Measurements from ENCODE around the gene CARF. TPM values are rescaled to one million over a fixed set of nuclear protein-coding genes. Genes with fewer than 3 reads are reported as not detected.

The CARF gene
- total RNA-seq, 1 donor from 2014 or later: 3.6 TPM

DNA sequence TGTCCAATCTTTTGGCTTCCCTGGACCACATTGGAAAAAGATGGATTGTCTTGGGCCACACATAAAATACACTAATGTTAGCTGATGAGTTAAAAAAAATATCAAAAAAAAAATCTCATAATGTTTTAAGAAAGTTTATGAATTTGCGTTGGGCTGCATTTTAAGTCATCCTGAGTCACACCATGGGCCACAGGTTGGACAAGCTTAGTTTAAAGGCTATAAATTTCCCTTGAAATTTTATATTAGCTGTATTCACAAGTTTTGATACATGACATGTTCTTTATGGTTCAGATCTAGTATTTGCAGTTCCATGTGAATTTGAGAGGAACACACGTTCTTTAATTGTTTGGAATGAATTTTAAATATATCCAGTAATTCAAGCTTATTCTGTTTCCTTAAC lies 21.9 kb downstream of the CARF start:
- Histone ChIP-seq H3K4me2 (ENCODE audit: low read length) (no peak overlapping the region), H3K4me1 (ENCODE audit: insufficient read depth, low read length) (no peaks in the 10 kb centered on the region), H3K4me3 (ENCODE audit: insufficient read depth, low read depth, low read length) (no peak overlapping the region), H4K20me1 (ENCODE audit: insufficient read depth, low read length) (no peaks in the 10 kb centered on the region), H3K9ac (ENCODE audit: low read length) (no peak overlapping the region), H3K79me2 (ENCODE audit: insufficient read depth, low read length) (no peaks in the 10 kb centered on the region), H3K27ac (ENCODE audit: low read depth, low read length) (no peak overlapping the region), H2AFZ (ENCODE audit: low read depth, low read length) (no peak overlapping the region), H3K9me3 (ENCODE audit: insufficient read depth, low read depth, low read length) (no peaks in the 10 kb centered on the region), H3K36me3 (ENCODE audit: insufficient read depth, low read length) (no peaks in the 10 kb centered on the region), H3K27me3 (ENCODE audit: insufficient read depth, low read length) (no peaks in the 10 kb centered on the region)
- Mint-ChIP-seq H3K9me3 (ENCODE audit: unreplicated experiment) (no peaks in the 10 kb centered on the region), H3K27me3 (ENCODE audit: low read depth, unreplicated experiment) (no peaks in the 10 kb centered on the region), H3K27ac (ENCODE audit: unreplicated experiment) (no peak overlapping the region), H3K4me3 (ENCODE audit: unreplicated experiment) (no peak overlapping the region), H3K4me1 (ENCODE audit: low read depth, unreplicated experiment) (no peaks in the 10 kb centered on the region), H3K36me3 (ENCODE audit: low read depth, unreplicated experiment) (no peaks in the 10 kb centered on the region)
- TF ChIP-seq EZH2 (IDR thresholded peaks at IDR 0.05; ENCODE audit: insufficient read depth, low read length): no peak
- TF ChIP-seq, protein P1, sequence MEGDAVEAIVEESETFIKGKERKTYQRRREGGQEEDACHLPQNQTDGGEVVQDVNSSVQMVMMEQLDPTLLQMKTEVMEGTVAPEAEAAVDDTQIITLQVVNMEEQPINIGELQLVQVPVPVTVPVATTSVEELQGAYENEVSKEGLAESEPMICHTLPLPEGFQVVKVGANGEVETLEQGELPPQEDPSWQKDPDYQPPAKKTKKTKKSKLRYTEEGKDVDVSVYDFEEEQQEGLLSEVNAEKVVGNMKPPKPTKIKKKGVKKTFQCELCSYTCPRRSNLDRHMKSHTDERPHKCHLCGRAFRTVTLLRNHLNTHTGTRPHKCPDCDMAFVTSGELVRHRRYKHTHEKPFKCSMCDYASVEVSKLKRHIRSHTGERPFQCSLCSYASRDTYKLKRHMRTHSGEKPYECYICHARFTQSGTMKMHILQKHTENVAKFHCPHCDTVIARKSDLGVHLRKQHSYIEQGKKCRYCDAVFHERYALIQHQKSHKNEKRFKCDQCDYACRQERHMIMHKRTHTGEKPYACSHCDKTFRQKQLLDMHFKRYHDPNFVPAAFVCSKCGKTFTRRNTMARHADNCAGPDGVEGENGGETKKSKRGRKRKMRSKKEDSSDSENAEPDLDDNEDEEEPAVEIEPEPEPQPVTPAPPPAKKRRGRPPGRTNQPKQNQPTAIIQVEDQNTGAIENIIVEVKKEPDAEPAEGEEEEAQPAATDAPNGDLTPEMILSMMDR (IDR thresholded peaks at IDR 0.05; ENCODE audit: insufficient read depth, low read depth, low read length): no peak
- no peak for FAIRE-seq
- DNase-seq (ENCODE audit: low read depth): no peak

DNA sequence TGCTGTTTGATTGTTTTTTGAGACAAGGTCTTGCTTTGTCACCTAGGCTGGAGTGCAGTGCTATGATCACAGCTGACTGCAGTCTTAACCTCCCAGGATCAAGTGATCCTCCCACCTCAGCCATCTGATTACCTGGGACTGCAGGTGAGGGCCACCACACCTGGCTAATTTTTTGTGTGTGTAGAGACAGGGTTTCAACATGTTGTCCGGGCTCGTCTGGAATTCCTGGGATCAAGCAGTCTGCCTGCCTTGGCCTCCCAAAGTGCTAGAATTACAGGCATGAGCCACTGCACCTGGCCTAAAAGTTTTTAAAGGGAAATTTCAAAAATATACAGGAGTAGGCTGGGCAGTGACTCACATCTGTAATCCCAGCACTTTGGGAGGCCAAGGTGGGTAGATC lies 22.4 kb downstream of the CARF start:
- H3K79me2 ChIP-seq (ENCODE audit: insufficient read depth, low read length): no peaks in the 10 kb centered on the region
- H3K27ac Mint-ChIP-seq (ENCODE audit: unreplicated experiment): no peak overlapping the region
- FAIRE-seq: no peak
- H3K27me3 ChIP-seq (ENCODE audit: insufficient read depth, low read length): no peaks in the 10 kb centered on the region
- TF ChIP-seq, protein P1 (IDR thresholded peaks at IDR 0.05; ENCODE audit: insufficient read depth, low read depth, low read length): no peak
- TF ChIP-seq EZH2 (IDR thresholded peaks at IDR 0.05; ENCODE audit: insufficient read depth, low read length): no peak
- H3K4me3 ChIP-seq (ENCODE audit: insufficient read depth, low read depth, low read length): no peak overlapping the region
- no peaks in the 10 kb centered on the region for H3K36me3 Mint-ChIP-seq (ENCODE audit: low read depth, unreplicated experiment)
- H4K20me1 ChIP-seq (ENCODE audit: insufficient read depth, low read length): no peaks in the 10 kb centered on the region
- no peak overlapping the region for H3K27ac ChIP-seq (ENCODE audit: low read depth, low read length)
- H3K4me1 Mint-ChIP-seq (ENCODE audit: low read depth, unreplicated experiment): no peaks in the 10 kb centered on the region
- no peaks in the 10 kb centered on the region for H3K36me3 ChIP-seq (ENCODE audit: insufficient read depth, low read length)
- H3K9me3 ChIP-seq (ENCODE audit: insufficient read depth, low read depth, low read length): no peaks in the 10 kb centered on the region
- no peak overlapping the region for H3K4me2 ChIP-seq (ENCODE audit: low read length)
- DNase-seq (ENCODE audit: low read depth): no peak
- H2AFZ ChIP-seq (ENCODE audit: low read depth, low read length): no peak overlapping the region
- H3K9ac ChIP-seq (ENCODE audit: low read length): no peak overlapping the region
- H3K4me3 Mint-ChIP-seq (ENCODE audit: unreplicated experiment): no peak overlapping the region
- H3K9me3 Mint-ChIP-seq (ENCODE audit: unreplicated experiment): no peaks in the 10 kb centered on the region
- no peaks in the 10 kb centered on the region for H3K27me3 Mint-ChIP-seq (ENCODE audit: low read depth, unreplicated experiment)
- H3K4me1 ChIP-seq (ENCODE audit: insufficient read depth, low read length): no peaks in the 10 kb centered on the region

DNA sequence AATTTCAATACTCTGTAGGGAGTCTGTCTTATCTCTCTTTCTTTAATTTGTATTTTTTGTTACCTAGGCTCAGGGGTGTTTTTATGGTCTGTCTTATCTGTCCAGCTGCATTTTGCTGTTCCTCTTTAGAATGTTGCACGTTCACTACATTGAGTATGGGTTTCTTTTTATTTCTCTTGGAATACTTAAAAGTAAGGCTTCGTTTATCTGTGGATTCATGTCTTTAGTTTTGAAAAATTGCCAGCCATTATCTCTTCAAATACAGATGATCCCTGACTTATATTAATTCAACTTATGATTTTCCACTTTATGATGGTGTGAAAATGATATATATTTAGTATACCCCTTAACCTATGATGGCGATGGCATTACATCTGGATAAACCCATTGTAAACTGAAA lies 26.9 kb downstream of the CARF start:
- no peaks in the 10 kb centered on the region for H3K27me3 ChIP-seq (ENCODE audit: insufficient read depth, low read length)
- H3K9ac ChIP-seq (ENCODE audit: low read length): no peak overlapping the region
- H3K4me1 ChIP-seq (ENCODE audit: insufficient read depth, low read length): no peaks in the 10 kb centered on the region
- no peaks in the 10 kb centered on the region for H3K9me3 ChIP-seq (ENCODE audit: insufficient read depth, low read depth, low read length)
- H3K36me3 ChIP-seq (ENCODE audit: insufficient read depth, low read length): peaks cover 3% of the 10 kb centered on the region
- no peak overlapping the region for H3K4me2 ChIP-seq (ENCODE audit: low read length)
- no peaks in the 10 kb centered on the region for H4K20me1 ChIP-seq (ENCODE audit: insufficient read depth, low read length)
- FAIRE-seq (no peak), DNase-seq (ENCODE audit: low read depth) (no peak)
- H3K9me3 Mint-ChIP-seq (ENCODE audit: unreplicated experiment): no peaks in the 10 kb centered on the region
- no peak overlapping the region for H3K27ac Mint-ChIP-seq (ENCODE audit: unreplicated experiment)
- H3K27me3 Mint-ChIP-seq (ENCODE audit: low read depth, unreplicated experiment): no peaks in the 10 kb centered on the region
- TF ChIP-seq, protein P1 (IDR thresholded peaks at IDR 0.05; ENCODE audit: insufficient read depth, low read depth, low read length): no peak
- TF ChIP-seq EZH2 (IDR thresholded peaks at IDR 0.05; ENCODE audit: insufficient read depth, low read length): no peak
- no peak overlapping the region for H2AFZ ChIP-seq (ENCODE audit: low read depth, low read length)
- peaks cover 1% of the 10 kb centered on the region for H3K36me3 Mint-ChIP-seq (ENCODE audit: low read depth, unreplicated experiment)
- H3K4me3 ChIP-seq (ENCODE audit: insufficient read depth, low read depth, low read length): no peak overlapping the region
- no peaks in the 10 kb centered on the region for H3K79me2 ChIP-seq (ENCODE audit: insufficient read depth, low read length)
- H3K4me3 Mint-ChIP-seq (ENCODE audit: unreplicated experiment): no peak overlapping the region
- no peak overlapping the region for H3K27ac ChIP-seq (ENCODE audit: low read depth, low read length)
- H3K4me1 Mint-ChIP-seq (ENCODE audit: low read depth, unreplicated experiment): peaks cover 4% of the 10 kb centered on the region

Data from astrocyte (in vitro differentiated cells and primary cell).